Astrocyte (in vitro differentiated cells and primary cell): ENCODE data around the gene TMEM123.

Experiments
- CTCF ChIP-seq: IDR thresholded peaks from 2 replicates; pipeline ENCODE4 v1.5.1; 2011; ENCODE audit warnings: low read depth, mild to moderate bottlenecking, inconsistent platforms, low read length, moderate library complexity; ENCODE audit not compliant: insufficient read depth
- EZH2 ChIP-seq: IDR thresholded peaks from 2 replicates; pipeline ENCODE4 v1.6.1; 2012; ENCODE audit warnings: mild to moderate bottlenecking, low read length, inconsistent platforms; ENCODE audit not compliant: insufficient read depth

GRCh38 chr11:102416976-102417375, 35.6 kb downstream of the TMEM123 start:
- TF ChIP-seq CTCF (no peak), EZH2 (no peak)
